Measurements from ENCODE around the gene SNX25.

SNX25 gene

GRCh38 chr4:185263419-185263818 is 54.0 kb downstream of the SNX25 start:
- no peak for DNase-seq (ENCODE audit: low read depth in 2 of 2)

GRCh38 chr4:185265942-185266341 is 56.5 kb downstream of the SNX25 start:
- no peak for DNase-seq (ENCODE audit: low read depth in 2 of 2)

- no peak for DNase-seq (ENCODE audit: low read depth in 2 of 2)
These were observed 59.9 kb downstream of the SNX25 start for GRCh38 chr4:185269286-185269685.

- no peak for DNase-seq (ENCODE audit: low read depth in 2 of 2)
These were observed 60.6 kb downstream of the SNX25 start for GRCh38 chr4:185270037-185270436.

GRCh38 chr4:185270885-185271284 is 61.5 kb downstream of the SNX25 start:
- DNase-seq (ENCODE audit: low read depth in 2 of 2): no peak

GRCh38 chr4:185272245-185272644 is 62.8 kb downstream of the SNX25 start:
- no peak for DNase-seq (ENCODE audit: low read depth in 2 of 2)

GRCh38 chr4:185275501-185275900 is 66.1 kb downstream of the SNX25 start:
- no peak for DNase-seq (ENCODE audit: low read depth in 2 of 2)

- no peak for DNase-seq (ENCODE audit: low read depth in 2 of 2)
These were observed 66.6 kb downstream of the SNX25 start for GRCh38 chr4:185276036-185276435.

- DNase-seq (ENCODE audit: low read depth in 2 of 2): no peak
These were observed 69.3 kb downstream of the SNX25 start for GRCh38 chr4:185278716-185279115.

- DNase-seq (ENCODE audit: low read depth in 2 of 2): no peak
These were observed 71.2 kb downstream of the SNX25 start for GRCh38 chr4:185280608-185281007.

GRCh38 chr4:185282968-185283367 is 73.6 kb downstream of the SNX25 start:
- no peak for DNase-seq (ENCODE audit: low read depth in 2 of 2)

- no peak for DNase-seq (ENCODE audit: low read depth in 2 of 2)
These were observed 74.3 kb downstream of the SNX25 start for GRCh38 chr4:185283723-185284122.

- no peak for DNase-seq (ENCODE audit: low read depth in 2 of 2)
These were observed 76.4 kb downstream of the SNX25 start for GRCh38 chr4:185285632-185286393.

- no peak for DNase-seq (ENCODE audit: low read depth in 2 of 2)
These were observed 77.2 kb downstream of the SNX25 start for GRCh38 chr4:185286571-185286970.

- DNase-seq (ENCODE audit: low read depth in 2 of 2): no peak
These were observed 77.6 kb downstream of the SNX25 start for GRCh38 chr4:185287031-185287430.

GRCh38 chr4:185290018-185290607 is 80.7 kb downstream of the SNX25 start:
- no peak for DNase-seq (ENCODE audit: low read depth in 2 of 2)

GRCh38 chr4:185290656-185291055 is 81.3 kb downstream of the SNX25 start:
- DNase-seq (ENCODE audit: low read depth in 2 of 2): no peak

GRCh38 chr4:185293202-185293601 is 83.8 kb downstream of the SNX25 start:
- DNase-seq (ENCODE audit: low read depth in 2 of 2): no peak

GRCh38 chr4:185296665-185297460 is 87.5 kb downstream of the SNX25 start:
- DNase-seq (ENCODE audit: low read depth in 2 of 2): no peak

- DNase-seq (ENCODE audit: low read depth in 2 of 2): no peak
These were observed 89.5 kb downstream of the SNX25 start for GRCh38 chr4:185298728-185299430.

GRCh38 chr4:185304541-185304940 is 95.1 kb downstream of the SNX25 start:
- DNase-seq (ENCODE audit: low read depth in 2 of 2): no peak
